Hematopoietic multipotent progenitor cell treated with erythropoietin and hydrocortisone succinate and interleukin-3 and kit ligand, for 15 days (in vitro differentiated cells): ENCODE results near the gene GLCE.
A peak's percentile ranks its signal among the peaks of the same experiment; 100 is the strongest.
"Not testable (repeated sequence)": the region's sequence is repeated elsewhere in the genome, so short reads cannot be mapped to it uniquely, and the experiment has no call there.

Source experiments
- DNase-seq: peaks from one replicate; pipeline ENCODE4 v3.0.0-alpha.2; 2015; ENCODE audit warnings: low spot score

Gene GLCE

DNA sequence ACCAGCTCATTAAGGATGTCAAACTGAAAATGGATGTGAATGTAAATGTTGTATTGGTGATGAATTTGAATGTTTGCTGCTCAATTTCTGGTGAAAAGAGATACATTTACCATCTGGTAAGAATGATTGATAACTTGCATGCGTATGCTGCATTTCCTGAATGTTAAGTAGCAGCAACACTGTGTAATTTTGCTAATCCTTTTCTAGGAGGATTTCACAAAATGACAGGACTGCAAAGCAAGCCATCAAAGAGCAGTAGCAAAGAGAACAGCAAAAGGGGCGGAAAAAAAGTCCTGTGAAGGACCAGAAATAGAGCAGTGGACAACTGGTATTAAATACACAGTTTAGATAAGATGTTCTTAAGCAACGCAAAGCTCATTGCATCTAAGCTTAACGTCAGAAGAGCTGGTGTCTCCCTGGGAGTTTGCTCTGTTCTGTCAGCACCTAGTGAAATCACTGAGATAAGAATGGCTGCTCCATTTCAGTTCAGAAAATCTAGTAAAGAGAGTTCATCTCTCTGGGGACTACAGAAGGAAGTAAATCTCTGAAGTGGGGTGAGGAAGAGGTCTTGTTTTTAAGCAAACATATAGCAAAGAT, 114.7 kb downstream of the GLCE start:
- no peak for DNase-seq

- no peak for DNase-seq
These were observed 115.6 kb downstream of the GLCE start for GRCh38 chr15:69275933-69276560.

DNA sequence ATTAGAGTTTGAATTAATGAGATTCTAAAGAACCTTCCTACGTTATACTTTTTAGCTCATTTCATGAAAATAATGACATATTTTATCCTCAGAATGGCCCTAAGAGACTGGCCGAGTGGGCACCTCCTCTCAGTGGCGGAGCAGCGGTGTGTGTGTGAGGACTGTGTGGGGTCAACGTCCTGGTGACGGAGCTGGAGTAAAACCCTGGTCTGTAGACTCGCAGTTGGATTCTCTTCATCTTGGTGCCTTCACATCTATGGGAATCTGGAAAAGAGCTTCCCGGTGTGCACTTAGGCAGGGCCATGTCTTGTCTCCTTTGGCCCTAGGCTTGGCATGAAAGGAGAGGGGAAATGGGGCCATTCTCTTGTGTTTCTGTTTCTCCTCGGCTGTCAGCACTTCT, 116.9 kb downstream of the GLCE start:
- DNase-seq, result no peak

- DNase-seq, result no peak
These were observed 119.2 kb downstream of the GLCE start for GRCh38 chr15:69279636-69280035.

GRCh38 chr15:69280783-69281182, 120.3 kb downstream of the GLCE start:
- no peak for DNase-seq

GRCh38 chr15:69282104-69282743, 121.8 kb downstream of the GLCE start:
- no peak for DNase-seq

DNA sequence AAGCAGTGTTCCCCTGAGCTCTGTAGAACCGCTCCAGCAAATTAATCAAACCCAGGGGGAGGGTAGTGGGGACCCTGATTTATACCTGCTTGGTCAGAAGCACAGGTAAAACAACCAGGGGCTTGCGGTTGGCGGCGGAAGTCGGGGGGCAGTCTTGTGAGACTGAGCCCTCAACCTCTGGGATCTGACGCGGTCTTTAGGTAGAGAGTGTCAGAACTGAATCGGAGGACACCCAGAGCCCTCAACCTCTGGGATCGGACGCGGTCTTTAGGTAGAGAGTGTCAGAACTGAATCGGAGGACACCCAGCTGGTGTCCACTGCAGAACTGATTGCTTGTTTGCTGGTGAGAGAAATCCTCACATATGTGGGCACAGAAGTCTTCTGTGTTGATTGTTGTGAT, 125.4 kb downstream of the GLCE start:
- no peak for DNase-seq

DNA sequence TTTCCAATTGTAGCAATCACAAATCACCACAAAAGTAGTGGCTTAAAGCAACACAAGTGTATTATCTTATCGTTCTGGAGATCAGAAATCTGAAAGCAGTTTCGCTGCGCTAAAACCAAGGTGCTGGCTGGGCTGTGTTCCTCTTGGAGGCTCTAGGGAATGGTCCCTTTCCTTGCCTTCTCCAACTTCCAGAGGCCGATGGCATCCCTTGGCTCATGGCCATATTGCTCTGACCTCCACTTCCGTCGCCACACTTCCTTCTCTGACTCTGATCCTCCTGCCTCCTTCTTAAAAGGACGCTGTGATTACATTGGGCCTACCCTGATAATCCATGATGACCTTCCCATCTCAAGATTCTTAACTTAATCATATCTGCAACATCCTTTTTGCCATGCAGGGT, 127.6 kb downstream of the GLCE start:
- no peak for DNase-seq

GRCh38 chr15:69288531-69289341, 128.3 kb downstream of the GLCE start:
- DNase-seq, result no peak

GRCh38 chr15:69289342-69290146, 129.1 kb downstream of the GLCE start:
- DNase-seq, result no peak

GRCh38 chr15:69290346-69291164, 130.1 kb downstream of the GLCE start:
- DNase-seq, result no peak

GRCh38 chr15:69291651-69292050, 131.2 kb downstream of the GLCE start:
- DNase-seq, result not testable (repeated sequence)

DNA sequence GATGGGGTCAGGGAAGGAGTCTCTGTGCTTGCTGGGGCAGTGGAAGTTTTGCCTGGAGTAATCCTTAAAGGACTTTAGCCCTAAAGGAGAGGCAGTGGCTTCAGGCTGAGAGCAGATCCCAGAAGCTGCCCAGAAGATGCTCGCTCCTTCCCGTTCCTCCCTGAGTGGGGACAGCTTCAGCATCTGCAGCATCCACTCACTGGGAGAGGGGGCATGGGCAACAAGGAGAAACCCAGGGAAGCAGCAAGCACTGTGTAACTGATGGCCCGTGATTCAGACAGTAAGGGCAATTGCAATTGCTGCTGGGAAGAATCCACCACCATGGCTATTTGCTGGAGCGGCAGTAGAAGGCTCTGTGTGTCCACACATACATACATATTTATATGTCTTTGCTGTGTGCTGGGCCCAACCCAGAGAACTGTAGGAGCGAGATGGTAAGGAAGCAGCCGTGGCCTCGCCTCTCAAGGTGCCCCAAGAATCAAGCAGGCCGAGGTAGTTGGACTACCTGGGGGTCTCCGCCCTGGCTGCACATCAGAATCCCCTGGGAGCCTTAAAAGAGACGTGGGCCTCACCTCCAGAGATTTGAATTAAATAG, 132.5 kb downstream of the GLCE start:
- no peak for DNase-seq

GRCh38 chr15:69293741-69294615, 133.5 kb downstream of the GLCE start:
- no peak for DNase-seq

- no peak for DNase-seq
These were observed 136.2 kb downstream of the GLCE start for GRCh38 chr15:69296606-69297005.

- no peak for DNase-seq
These were observed 137.4 kb downstream of the GLCE start for GRCh38 chr15:69297642-69298353.

- no peak for DNase-seq
These were observed 137.9 kb downstream of the GLCE start for GRCh38 chr15:69298354-69298696.

DNA sequence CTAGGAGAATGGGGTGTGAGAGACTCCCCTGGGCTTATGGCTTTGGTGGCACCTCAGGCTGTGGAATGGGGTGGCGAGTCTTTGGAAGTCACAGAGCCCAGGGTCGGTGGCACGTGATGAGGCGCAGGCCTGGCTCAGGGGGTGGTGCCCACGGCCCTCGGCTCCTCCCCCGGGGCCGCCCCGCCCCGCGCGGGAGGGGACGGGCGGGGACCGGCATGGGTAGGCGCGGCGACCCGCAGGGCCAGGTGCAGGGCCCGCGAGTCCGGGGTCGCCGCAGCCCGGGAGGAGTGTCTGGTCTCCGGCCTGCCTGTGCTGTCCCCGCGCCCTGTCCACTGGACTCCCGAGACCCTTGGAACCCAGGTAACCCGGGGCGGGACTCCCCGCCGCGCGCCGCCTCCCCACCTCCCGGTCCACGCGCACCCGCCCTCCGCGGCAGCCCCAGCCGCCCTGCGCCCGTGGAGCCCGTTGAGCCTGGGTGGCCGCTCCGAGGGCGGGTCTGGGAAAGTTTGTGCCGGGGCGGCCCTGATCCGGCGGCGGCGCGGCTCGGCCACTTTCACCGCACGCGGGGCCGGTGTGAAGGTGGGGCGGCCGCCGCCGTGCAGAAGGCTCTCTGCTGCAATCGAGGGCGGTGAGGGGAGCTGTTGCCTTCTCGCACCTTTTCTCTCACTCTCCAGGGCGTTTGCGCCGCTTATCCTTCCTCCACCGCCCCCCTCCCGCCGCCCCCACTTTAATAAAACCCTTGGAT, 138.4 kb downstream of the GLCE start, which contains the start of gene PAQR5:
TSS of gene PAQR5 (plus strand) at position 216 of the 745 bp plus-strand sequence. CDS start 61,169 bp downstream, outside the sequence.
- peak; percentile 9 for DNase-seq
